Fibroblast of peridontal ligament (primary cell): ENCODE data around the gene PRIMA1.

ENCODE experiments used
- DNase-seq: peaks from one replicate; pipeline ENCODE4 v3.0.0-alpha.2; 2010; ENCODE audit errors: extremely low read depth

Gene PRIMA1

DNA sequence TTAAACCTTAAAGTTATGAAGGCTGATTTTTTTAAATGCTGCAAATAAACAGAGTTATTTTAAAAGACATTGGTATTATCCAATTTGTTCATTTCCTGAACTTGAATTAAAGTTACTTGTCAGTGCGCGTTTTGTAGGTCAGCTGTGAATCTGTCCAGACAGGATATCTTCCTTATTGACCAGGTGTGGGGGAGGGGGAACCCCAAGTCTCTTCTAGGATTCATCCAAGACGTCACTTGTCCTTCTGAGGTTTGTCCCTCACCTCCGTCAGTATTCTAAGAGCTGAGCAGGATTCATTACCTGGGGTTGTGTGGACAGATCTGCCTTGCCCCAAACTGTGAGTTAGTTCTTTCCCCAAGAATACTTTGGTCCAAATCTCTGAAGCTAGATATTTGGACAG, 8.8 kb upstream of the PRIMA1 start:
- no peak for DNase-seq

GRCh38 chr14:93794756-93795155, 6.5 kb upstream of the PRIMA1 start:
- DNase-seq = no peak

- DNase-seq = no peak
These were observed 5.5 kb upstream of the PRIMA1 start for GRCh38 chr14:93793555-93794324.

DNA sequence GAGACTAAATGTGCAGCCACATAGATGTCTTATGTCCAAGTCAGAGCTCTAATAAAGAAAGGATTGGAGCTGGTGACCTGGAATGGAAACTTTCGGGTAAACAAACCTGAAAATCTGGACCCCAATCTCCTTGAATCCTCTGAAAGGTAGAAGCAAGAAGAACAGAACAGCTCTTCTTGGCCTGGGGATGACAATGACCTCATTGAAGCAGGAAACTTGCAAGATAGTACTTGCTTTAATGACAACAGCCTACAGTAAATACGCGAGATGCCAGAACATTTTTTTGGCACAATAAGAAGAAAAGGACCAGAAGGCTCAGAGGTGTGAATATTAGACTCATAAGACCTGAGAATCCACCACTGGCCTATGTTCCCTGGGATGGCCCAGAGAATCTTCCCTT, 4.1 kb upstream of the PRIMA1 start:
- no peak for DNase-seq

- no peak for DNase-seq
These were observed 2.7 kb upstream of the PRIMA1 start for GRCh38 chr14:93790966-93791365.

DNA sequence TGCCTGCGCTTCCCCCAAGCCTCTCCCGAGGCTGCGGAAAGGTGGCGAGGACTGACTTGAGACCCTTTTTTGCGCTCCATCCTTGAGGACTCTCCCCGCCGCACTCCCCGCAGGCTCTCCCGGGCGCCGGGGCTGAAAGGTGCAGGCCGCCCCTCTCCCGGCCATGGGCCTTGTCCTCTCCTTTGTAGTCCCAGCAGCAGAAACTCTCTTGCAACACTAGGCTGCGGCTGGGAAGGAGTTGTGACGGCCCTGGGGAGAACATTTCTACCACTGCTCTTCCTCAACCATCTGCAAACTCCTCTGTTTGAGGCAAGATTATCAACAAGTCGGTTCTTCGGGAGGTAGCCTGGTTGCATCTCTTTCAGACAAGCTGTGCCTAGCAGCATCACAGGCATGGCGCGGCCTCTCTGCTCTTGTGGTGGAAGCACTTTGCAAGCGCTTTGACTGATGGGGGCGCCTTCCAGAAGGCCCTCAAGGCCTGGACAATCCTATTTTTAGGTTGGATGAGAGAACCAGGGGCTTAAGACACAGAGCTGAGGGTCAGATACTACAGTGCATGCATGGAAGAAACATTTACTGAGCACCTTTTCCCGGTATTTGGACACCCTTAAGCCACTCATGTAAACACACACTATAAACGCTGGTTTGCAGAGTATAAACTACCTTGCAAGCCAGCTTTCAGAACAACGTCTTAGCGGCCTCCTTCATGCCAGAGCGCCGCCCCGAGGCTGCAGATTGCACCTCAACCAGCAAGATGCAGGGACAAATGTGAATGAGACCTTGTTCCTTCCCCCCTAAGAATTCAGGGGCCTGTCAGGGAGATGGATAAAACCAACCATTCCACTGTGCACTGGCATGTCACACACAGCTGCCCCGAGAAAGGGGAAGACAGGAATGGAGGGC, 1.2 kb upstream of the PRIMA1 start:
- DNase-seq = no peak

- DNase-seq = no peak
These were observed 400 bp upstream of the PRIMA1 start for GRCh38 chr14:93788543-93789227.

DNA sequence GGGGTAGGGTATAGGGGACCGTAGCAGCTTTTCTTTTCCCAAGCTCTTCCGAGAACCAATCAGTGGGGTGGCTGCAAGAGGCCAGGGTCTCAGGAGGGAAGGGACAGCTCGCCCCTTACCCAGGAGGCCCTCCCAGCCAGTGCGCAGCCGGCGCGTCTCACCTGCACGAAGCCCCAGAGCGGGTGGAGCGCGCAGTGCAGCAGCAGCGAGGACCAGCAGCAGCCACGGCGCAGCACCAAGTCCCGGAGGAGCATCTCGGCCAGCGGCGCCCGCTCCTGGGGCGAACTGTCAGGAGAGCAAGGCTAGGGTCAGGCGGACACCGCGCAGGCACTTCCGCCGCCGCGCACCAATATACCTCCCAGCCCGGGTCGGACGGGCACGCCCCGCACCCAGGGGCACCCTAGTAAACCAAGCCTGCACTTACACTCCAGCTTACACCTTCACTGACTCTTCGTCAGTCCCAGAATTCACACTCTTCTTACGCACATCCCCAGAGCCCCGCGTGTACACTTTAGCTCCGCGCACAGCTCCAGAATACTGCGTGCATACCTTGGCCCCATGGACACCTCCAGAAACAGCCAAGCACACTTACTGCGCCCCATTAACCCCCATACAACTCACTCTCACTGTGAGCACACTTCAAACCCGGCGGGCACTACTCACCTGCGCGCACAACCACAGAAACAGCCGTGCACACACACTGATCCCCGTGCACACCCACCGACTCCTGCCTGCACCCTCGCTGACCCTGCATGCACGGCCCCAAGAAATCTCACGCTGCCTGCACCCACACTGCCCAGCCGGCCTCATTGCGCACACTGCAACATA, 606 bp downstream of the PRIMA1 start:
- DNase-seq = no peak

DNA sequence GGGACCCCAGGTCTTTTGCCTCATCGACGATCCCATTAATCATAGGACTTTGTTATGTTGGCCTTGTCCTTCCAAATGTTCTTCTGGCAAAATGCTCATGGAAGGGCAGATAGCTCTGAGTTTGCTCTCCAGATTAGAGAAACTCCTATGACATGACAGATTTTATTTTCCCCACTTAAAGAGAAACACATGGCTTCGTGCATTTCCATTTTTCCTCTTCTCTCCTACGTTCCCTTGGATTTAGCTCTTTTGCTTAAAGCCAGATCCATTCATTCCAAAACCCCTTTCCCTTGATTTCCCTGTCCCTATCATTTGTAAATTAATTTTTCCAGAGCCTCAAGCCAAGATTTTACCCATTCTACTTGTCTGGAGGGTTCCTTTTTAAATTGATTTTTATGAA, 2.9 kb downstream of the PRIMA1 start:
- no peak for DNase-seq

DNA sequence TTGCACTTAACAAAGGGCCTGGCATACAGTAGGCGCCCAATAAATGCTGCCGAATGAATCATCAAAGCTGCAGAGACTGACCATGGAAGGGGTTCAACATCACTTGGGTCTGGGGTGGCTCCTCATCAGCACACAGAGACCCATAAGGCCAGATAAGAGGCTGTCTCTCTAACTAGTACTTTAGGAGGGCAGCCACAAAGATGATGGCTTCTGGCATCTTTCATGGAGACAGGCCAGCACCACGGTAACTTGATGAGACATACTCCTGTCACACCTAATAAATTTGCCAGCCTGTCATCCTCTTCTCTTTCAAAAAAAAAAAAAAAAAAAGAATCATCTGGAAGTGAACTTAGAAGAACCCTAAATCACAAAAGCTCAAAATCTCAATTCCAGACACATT, 3.4 kb downstream of the PRIMA1 start:
- no peak for DNase-seq

DNA sequence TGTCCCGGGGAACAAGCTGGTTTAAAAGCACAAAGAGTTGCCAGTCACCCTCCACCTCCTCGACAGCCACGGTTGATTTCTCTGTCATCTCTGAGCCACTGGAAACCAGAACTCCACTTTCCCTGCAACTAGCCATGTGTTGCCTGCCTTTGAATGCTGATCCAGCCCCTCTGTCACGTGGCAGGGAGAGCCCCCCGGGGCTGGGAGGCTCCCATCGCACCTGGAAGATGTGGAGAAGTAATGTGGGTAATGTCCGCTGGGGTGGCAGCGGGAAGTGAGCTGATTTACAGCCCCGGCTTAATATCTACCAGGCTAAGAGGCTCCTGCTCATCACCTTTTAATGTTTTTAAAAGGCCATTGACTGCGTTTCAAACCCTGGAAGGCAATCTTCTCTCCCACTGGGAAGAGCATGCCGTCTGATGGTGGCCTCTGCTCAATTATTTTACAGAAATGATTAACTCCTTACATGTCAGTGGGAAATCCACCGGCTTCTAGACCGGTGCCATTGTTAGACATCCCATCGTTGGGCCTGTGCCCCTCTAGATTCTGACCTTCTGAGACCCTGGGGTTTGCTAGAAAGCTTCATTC, 7.4 kb downstream of the PRIMA1 start:
- DNase-seq = no peak

DNA sequence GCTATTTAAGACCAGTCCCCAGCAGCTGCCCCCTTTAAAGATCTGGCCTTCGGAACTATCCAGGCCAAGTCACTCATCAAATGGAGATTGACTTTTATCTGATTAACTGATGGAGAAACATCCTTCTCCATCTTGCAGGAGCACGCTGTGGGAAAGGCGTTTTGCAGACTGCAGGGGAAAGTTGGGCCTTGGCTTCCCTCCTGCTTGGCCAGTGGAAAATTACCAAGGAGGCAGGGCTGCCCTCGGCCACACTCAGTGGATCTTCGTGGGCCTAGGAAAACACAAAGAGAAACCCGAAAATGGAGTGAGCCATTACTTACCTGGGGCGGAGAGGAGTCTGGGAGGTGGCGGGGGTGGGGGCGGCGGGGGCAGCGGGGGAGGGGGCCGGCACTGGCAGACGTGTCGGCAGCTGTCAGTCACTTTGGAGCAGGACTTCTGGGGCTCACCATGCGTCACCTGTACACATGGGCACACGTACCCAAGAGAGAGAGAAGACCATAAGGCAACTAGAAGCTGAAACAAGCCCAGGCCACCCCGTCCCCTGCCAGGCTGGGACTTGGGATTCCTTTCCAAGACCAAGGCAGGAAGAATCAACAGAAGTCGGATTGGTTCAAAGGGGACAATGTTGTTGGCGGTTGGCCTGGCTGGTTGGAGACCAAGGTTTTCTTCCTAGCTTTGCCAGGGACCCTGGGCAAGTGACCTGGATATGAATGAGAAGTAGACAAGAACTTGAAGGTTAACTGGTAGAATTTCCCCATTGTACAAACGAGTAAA, 9.2 kb downstream of the PRIMA1 start:
- DNase-seq = no peak

GRCh38 chr14:93778453-93778852, 9.8 kb downstream of the PRIMA1 start:
- no peak for DNase-seq

- no peak for DNase-seq
These were observed 12.5 kb downstream of the PRIMA1 start for GRCh38 chr14:93775744-93776143.

- DNase-seq = no peak
These were observed 13.1 kb downstream of the PRIMA1 start for GRCh38 chr14:93775158-93775557.

- DNase-seq = no peak
These were observed 16.0 kb downstream of the PRIMA1 start for GRCh38 chr14:93772263-93772662.

DNA sequence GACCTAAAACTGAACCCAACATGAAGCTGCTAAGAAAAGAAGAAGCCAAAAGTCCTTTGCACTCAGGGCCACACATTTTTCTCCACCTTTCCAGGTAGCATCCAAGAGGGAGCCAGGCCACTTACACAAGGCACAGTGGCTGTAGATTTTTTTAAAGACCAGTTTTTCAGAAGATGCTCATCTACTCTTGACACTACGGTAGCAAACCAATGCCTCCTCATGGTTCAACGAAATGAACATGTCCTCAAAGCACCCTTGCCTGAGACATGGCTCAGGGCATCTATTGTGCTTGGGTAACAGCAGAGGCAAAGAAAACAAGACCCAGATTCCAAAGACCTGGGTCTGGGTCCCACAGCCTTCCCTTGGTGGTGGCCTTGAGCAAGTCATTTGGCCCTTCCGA, 22.3 kb downstream of the PRIMA1 start:
- no peak for DNase-seq

GRCh38 chr14:93765155-93765554, 23.1 kb downstream of the PRIMA1 start:
- DNase-seq = no peak

- DNase-seq = no peak
These were observed 24.1 kb downstream of the PRIMA1 start for GRCh38 chr14:93764211-93764659.

GRCh38 chr14:93759719-93760307, 28.5 kb downstream of the PRIMA1 start:
- no peak for DNase-seq
